Panc1 (cell line): ENCODE data around the gene MGAT5.

Experiments used
- CTCF ChIP-seq: fragments of 450-650 bp; IDR thresholded peaks from 2 replicates; pipeline ENCODE4 v1.5.1; 2017; ENCODE audit warnings: mild to moderate bottlenecking
- REST ChIP-seq, 2 experiments: IDR thresholded peaks; 2 replicates each; pipeline ENCODE4 v1.6.1; 2011 to 2012; ENCODE audit warnings: low read depth in 2 of 2, control low read depth in 1 of 2, low read length in 1 of 2, mild to moderate bottlenecking in 1 of 2, moderate library complexity in 1 of 2; ENCODE audit not compliant: insufficient read depth in 1 of 2

- TF ChIP-seq CTCF (no peak), REST (IDR thresholded peaks at IDR 0.05; ENCODE audit: insufficient read depth in 1 of 2, low read depth in 2 of 2, low read length in 1 of 2) (no peak)
Measured at GRCh38 chr2:134290358-134290757, 36.5 kb downstream of the MGAT5 start.
